ENCODE data around the gene MARS2. TPM values are rescaled to one million over a fixed set of nuclear protein-coding genes. Genes with fewer than 3 reads are reported as not detected.
"Not testable (repeated sequence)": the region's sequence is repeated elsewhere in the genome, so short reads cannot be mapped to it uniquely, and the experiment has no call there.

MARS2 gene
- total and polyA plus RNA-seq, 10 donors, result 4.7 to 12.7 (median 9.8) TPM

- no peak for DNase-seq
- TF ChIP-seq POLR2A (IDR thresholded peaks at IDR 0.05), result no peak
- no peaks in the 10 kb centered on the region for H3K4me1 ChIP-seq
- intact Hi-C loops (cut with DNase I; ENCODE audit: low total_unique reads), result no loop called here
- no peak overlapping the region for H3K27ac ChIP-seq
- no peaks in the 10 kb centered on the region for H3K27me3 ChIP-seq (replicated peaks in 1 of 7)
- H3K4me3 ChIP-seq, result no peak overlapping the region
- no peaks in the 10 kb centered on the region for H3K36me3 ChIP-seq
- H3K9me3 ChIP-seq, result no peaks in the 10 kb centered on the region
Measured at GRCh38 chr2:197727011-197727410, 21.8 kb downstream of the MARS2 start.

GRCh38 chr2:197728555-197729544 is 23.7 kb downstream of the MARS2 start:
- H3K27me3 ChIP-seq (replicated peaks in 1 of 7); H3K27ac ChIP-seq; H3K4me3 ChIP-seq; H3K4me1 ChIP-seq; H3K36me3 ChIP-seq; DNase-seq; H3K9me3 ChIP-seq; intact Hi-C loops (cut with DNase I; ENCODE audit: low total_unique reads): not testable (repeated sequence)
- 94 to 97% (median 95%) methylated on average over 24 to 31 of the region's 32 CpGs for WGBS, 5 donors

GRCh38 chr2:197740200-197740599 is 35.0 kb downstream of the MARS2 start:
- no peak for TF ChIP-seq POLR2AphosphoS5 (IDR thresholded peaks at IDR 0.05)
- no peak for TF ChIP-seq POLR2A (IDR thresholded peaks at IDR 0.05)
- no peak for TF ChIP-seq CTCF (IDR thresholded peaks at IDR 0.05 in 8 of 11, conservative IDR thresholded peaks at IDR 0.05 in 3 of 11)
- no peak overlapping the region for H3K4me3 ChIP-seq
- DNase-seq, result no peak
- no peaks in the 10 kb centered on the region for H3K4me1 ChIP-seq
- intact Hi-C loops (cut with DNase I; ENCODE audit: low total_unique reads), result no loop called here
- H3K36me3 ChIP-seq, result no peaks in the 10 kb centered on the region
- no peaks in the 10 kb centered on the region for H3K9me3 ChIP-seq
- H3K27ac ChIP-seq, result no peak overlapping the region
- no peaks in the 10 kb centered on the region for H3K27me3 ChIP-seq (replicated peaks in 1 of 7)

Other genes starting within 250 kb of the MARS2 start
- 100 to 1,000 TPM in 4 of 7 donors, 10 to 100 TPM in 3; 75.2 to 202 (median 100) TPM for gene HSPD1, start 205.5 kb upstream of the MARS2 start, total RNA-seq
- 100 to 1,000 TPM in 2 of 3 donors, 10 to 100 TPM in 1; 93.3 to 159 (median 143) TPM for gene HSPD1, start 205.5 kb upstream of the MARS2 start, polyA plus RNA-seq
- 10 to 100 TPM; 38.1 to 89.4 (median 46.4) TPM for gene HSPE1, start 205.0 kb upstream of the MARS2 start, total RNA-seq
- 100 to 1,000 TPM in 2 of 3 donors, 10 to 100 TPM in 1; 97.8 to 138 (median 133) TPM for gene HSPE1, start 205.0 kb upstream of the MARS2 start, polyA plus RNA-seq
- gene MOB4, start 189.3 kb upstream of the MARS2 start, total RNA-seq, result 10 to 100 TPM; 15.5 to 38.3 (median 23.7) TPM
- 10 to 100 TPM; 17.3 to 27.1 (median 23.8) TPM for gene MOB4, start 189.3 kb upstream of the MARS2 start, polyA plus RNA-seq
- gene RFTN2, start 29.8 kb upstream of the MARS2 start, total RNA-seq, result 10 to 100 TPM in 1 of 7 donors, 1 to 10 TPM in 6; 2.0 to 13.3 (median 3.2) TPM
- under 1 TPM; 0.52 to 0.93 (median 0.65) TPM for gene RFTN2, start 29.8 kb upstream of the MARS2 start, polyA plus RNA-seq
- gene BOLL, start 80.0 kb downstream of the MARS2 start, total RNA-seq, result not detected
- not detected for gene BOLL, start 80.0 kb downstream of the MARS2 start, polyA plus RNA-seq
- 1 to 10 TPM; 3.1 to 6.5 (median 4.4) TPM for gene PLCL1, start 99.2 kb downstream of the MARS2 start, total RNA-seq
- gene PLCL1, start 99.2 kb downstream of the MARS2 start, polyA plus RNA-seq, result under 1 TPM; 0.54 to 0.93 (median 0.68) TPM